ENCODE results near the gene RIMBP2.

RIMBP2 gene

DNA sequence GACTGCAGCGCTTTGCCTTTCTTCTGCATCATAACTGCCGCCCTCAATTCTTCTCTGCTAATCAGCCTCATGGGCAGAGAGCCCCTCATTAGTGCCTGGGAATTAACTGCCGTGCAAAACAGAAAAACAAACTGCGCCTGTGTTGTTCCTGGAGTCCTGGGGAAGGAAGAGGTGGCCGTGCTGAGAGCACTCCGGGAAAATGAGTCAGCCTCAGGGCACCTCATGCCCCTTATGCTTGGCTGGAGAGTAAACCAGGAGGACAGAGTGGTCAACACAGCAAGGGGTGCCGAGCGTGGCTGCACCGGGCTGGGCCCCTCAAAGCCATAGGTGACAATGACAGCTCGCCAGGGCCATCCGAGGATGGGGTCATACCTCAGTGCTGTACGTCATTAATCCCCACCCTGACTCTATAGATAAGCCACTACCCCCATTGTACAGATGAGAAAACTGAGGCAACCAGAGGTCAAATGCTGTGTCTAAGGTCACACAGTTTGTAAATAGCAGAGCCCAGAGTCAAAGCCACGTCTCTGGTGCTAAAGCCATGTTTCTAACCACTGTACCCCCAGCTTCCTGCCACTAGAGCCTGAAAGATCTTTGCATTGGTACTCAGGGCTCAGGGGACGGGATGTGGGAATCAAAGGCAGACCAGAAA is 74.4 kb downstream of the RIMBP2 start:
- Histone ChIP-seq H3K4me3 (ENCODE audit: low read length) (no peak overlapping the region), H3K9me3 (ENCODE audit: control insufficient read depth, low read length) (no peaks in the 10 kb centered on the region), H3K36me3 (ENCODE audit: control insufficient read depth, insufficient read depth, low read length) (no peaks in the 10 kb centered on the region), H3K9ac (ENCODE audit: low read length) (no peak overlapping the region), H3K27me3 (ENCODE audit: control insufficient read depth, insufficient read depth, low read length) (no peaks in the 10 kb centered on the region), H3K4me1 (ENCODE audit: control insufficient read depth, insufficient read depth, low read length) (no peaks in the 10 kb centered on the region)

DNA sequence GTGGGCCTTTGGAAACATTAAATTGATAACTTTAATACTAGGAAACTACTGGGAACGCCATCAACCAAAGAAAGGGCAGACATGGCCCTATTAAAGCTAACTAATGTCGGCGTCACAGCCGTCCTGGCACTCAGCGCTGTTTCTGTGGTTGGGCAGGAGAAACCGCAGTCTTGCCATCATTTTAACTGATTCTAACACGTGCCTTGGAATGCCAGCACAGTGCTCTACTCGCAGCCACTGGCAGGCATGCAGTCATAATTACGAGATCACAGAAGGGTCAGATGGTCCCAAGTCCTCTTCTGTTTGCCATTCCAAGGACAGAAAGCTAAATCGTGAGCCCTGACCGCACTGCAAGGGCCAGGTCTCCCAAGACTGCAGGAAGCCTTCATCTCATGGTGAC is 75.2 kb downstream of the RIMBP2 start:
- H3K36me3 ChIP-seq (ENCODE audit: control insufficient read depth, insufficient read depth, low read length): no peaks in the 10 kb centered on the region
- no peak overlapping the region for H3K9ac ChIP-seq (ENCODE audit: low read length)
- H3K27me3 ChIP-seq (ENCODE audit: control insufficient read depth, insufficient read depth, low read length): no peaks in the 10 kb centered on the region
- H3K4me3 ChIP-seq (ENCODE audit: low read length): no peak overlapping the region
- no peaks in the 10 kb centered on the region for H3K9me3 ChIP-seq (ENCODE audit: control insufficient read depth, low read length)
- no peaks in the 10 kb centered on the region for H3K4me1 ChIP-seq (ENCODE audit: control insufficient read depth, insufficient read depth, low read length)

DNA sequence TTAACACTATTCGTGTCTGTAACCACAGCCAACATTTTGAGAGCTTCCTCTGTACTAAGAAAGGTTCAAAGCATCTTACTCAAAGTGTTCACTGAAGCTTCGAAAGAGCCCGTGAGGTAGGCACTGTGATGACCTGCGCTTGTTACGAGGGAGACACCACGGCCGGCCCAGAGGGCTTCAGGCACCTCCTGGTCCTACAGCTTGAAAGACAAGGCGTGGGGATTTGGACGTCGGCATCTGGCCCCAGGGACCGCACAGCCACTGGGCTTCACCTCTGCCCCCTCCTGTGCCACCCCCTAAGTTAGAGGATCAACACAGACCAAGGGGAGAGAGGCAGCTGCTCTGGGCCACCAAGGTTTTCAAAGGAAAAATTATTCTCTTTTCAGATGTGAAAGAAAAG is 75.6 kb downstream of the RIMBP2 start:
- H3K4me3 ChIP-seq (ENCODE audit: low read length): no peak overlapping the region
- H3K4me1 ChIP-seq (ENCODE audit: control insufficient read depth, insufficient read depth, low read length): no peaks in the 10 kb centered on the region
- no peaks in the 10 kb centered on the region for H3K27me3 ChIP-seq (ENCODE audit: control insufficient read depth, insufficient read depth, low read length)
- no peaks in the 10 kb centered on the region for H3K9me3 ChIP-seq (ENCODE audit: control insufficient read depth, low read length)
- H3K9ac ChIP-seq (ENCODE audit: low read length): no peak overlapping the region
- no peaks in the 10 kb centered on the region for H3K36me3 ChIP-seq (ENCODE audit: control insufficient read depth, insufficient read depth, low read length)

DNA sequence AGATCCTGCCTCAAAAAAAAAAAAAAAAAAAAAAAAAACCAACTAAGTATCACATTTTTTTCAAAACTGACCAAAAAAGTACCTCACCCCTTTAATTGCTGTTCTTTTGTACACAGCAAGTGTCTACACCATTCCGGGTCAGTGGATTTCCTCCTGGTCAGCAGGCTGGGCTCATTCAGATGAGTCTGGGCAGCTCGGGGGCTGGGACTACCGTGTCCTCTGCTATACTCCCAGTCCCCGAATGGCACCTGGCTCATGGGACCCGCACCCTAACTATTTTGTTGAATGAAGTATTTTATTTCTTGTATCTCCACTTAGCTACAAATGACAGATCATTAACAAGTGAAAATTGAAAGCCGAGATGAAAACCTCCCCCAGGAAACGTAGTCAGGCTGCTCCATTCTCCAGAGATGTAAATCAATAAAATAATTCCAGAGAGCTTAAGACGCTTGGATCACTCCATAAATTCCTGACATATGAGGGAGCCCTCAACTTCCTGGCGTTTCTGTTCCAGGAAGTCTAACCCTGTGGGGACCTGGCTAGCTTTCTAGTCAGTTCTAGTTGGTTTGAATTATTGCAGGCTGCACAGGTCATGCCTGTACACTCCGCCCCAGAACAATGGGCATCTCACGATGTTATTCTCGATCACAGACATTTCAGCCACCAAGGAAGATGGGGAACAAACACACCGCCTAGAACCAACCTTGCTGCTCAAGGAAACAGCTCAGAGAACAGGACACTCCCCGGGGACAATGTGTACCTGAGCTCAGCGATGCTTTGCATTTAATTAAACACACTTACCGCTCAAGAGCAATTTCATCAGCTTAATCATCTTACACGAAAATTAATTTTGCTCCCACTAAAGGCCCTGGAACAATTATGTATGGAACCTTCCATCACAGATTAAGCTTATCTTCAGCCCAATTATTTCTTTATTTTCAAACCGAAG is 76.3 kb downstream of the RIMBP2 start:
- no peaks in the 10 kb centered on the region for H3K9me3 ChIP-seq (ENCODE audit: control insufficient read depth, low read length)
- H3K36me3 ChIP-seq (ENCODE audit: control insufficient read depth, insufficient read depth, low read length): no peaks in the 10 kb centered on the region
- H3K4me1 ChIP-seq (ENCODE audit: control insufficient read depth, insufficient read depth, low read length): no peaks in the 10 kb centered on the region
- H3K4me3 ChIP-seq (ENCODE audit: low read length): no peak overlapping the region
- no peaks in the 10 kb centered on the region for H3K27me3 ChIP-seq (ENCODE audit: control insufficient read depth, insufficient read depth, low read length)
- H3K9ac ChIP-seq (ENCODE audit: low read length): no peak overlapping the region

GRCh38 chr12:130636370-130636769 is 79.7 kb downstream of the RIMBP2 start:
- Histone ChIP-seq H3K27me3 (ENCODE audit: control insufficient read depth, insufficient read depth, low read length) (no peaks in the 10 kb centered on the region), H3K9ac (ENCODE audit: low read length) (no peak overlapping the region), H3K36me3 (ENCODE audit: control insufficient read depth, insufficient read depth, low read length) (no peaks in the 10 kb centered on the region), H3K9me3 (ENCODE audit: control insufficient read depth, low read length) (no peaks in the 10 kb centered on the region), H3K4me1 (ENCODE audit: control insufficient read depth, insufficient read depth, low read length) (no peaks in the 10 kb centered on the region), H3K4me3 (ENCODE audit: low read length) (no peak overlapping the region)

- H3K9me3 ChIP-seq (ENCODE audit: control insufficient read depth, low read length): no peaks in the 10 kb centered on the region
- no peaks in the 10 kb centered on the region for H3K36me3 ChIP-seq (ENCODE audit: control insufficient read depth, insufficient read depth, low read length)
- H3K4me3 ChIP-seq (ENCODE audit: low read length): no peak overlapping the region
- H3K4me1 ChIP-seq (ENCODE audit: control insufficient read depth, insufficient read depth, low read length): no peaks in the 10 kb centered on the region
- no peaks in the 10 kb centered on the region for H3K27me3 ChIP-seq (ENCODE audit: control insufficient read depth, insufficient read depth, low read length)
- no peak overlapping the region for H3K9ac ChIP-seq (ENCODE audit: low read length)
These were observed 81.2 kb downstream of the RIMBP2 start for GRCh38 chr12:130634866-130635265.

GRCh38 chr12:130633771-130634170 is 82.3 kb downstream of the RIMBP2 start:
- H3K27me3 ChIP-seq (ENCODE audit: control insufficient read depth, insufficient read depth, low read length): no peaks in the 10 kb centered on the region
- H3K9me3 ChIP-seq (ENCODE audit: control insufficient read depth, low read length): no peaks in the 10 kb centered on the region
- no peak overlapping the region for H3K4me3 ChIP-seq (ENCODE audit: low read length)
- H3K4me1 ChIP-seq (ENCODE audit: control insufficient read depth, insufficient read depth, low read length): no peaks in the 10 kb centered on the region
- no peaks in the 10 kb centered on the region for H3K36me3 ChIP-seq (ENCODE audit: control insufficient read depth, insufficient read depth, low read length)
- H3K9ac ChIP-seq (ENCODE audit: low read length): no peak overlapping the region

GRCh38 chr12:130632642-130633041 is 83.5 kb downstream of the RIMBP2 start:
- H3K9ac ChIP-seq (ENCODE audit: low read length): no peak overlapping the region
- no peaks in the 10 kb centered on the region for H3K36me3 ChIP-seq (ENCODE audit: control insufficient read depth, insufficient read depth, low read length)
- no peak overlapping the region for H3K4me3 ChIP-seq (ENCODE audit: low read length)
- no peaks in the 10 kb centered on the region for H3K4me1 ChIP-seq (ENCODE audit: control insufficient read depth, insufficient read depth, low read length)
- no peaks in the 10 kb centered on the region for H3K27me3 ChIP-seq (ENCODE audit: control insufficient read depth, insufficient read depth, low read length)
- H3K9me3 ChIP-seq (ENCODE audit: control insufficient read depth, low read length): no peaks in the 10 kb centered on the region

- no peak overlapping the region for H3K4me3 ChIP-seq (ENCODE audit: low read length)
- H3K9me3 ChIP-seq (ENCODE audit: control insufficient read depth, low read length): no peaks in the 10 kb centered on the region
- no peaks in the 10 kb centered on the region for H3K36me3 ChIP-seq (ENCODE audit: control insufficient read depth, insufficient read depth, low read length)
- no peak overlapping the region for H3K9ac ChIP-seq (ENCODE audit: low read length)
- H3K4me1 ChIP-seq (ENCODE audit: control insufficient read depth, insufficient read depth, low read length): no peaks in the 10 kb centered on the region
- no peaks in the 10 kb centered on the region for H3K27me3 ChIP-seq (ENCODE audit: control insufficient read depth, insufficient read depth, low read length)
These were observed 87.8 kb downstream of the RIMBP2 start for GRCh38 chr12:130628304-130628703.

GRCh38 chr12:130627175-130627574 is 88.9 kb downstream of the RIMBP2 start:
- no peak overlapping the region for H3K4me3 ChIP-seq (ENCODE audit: low read length)
- H3K4me1 ChIP-seq (ENCODE audit: control insufficient read depth, insufficient read depth, low read length): no peaks in the 10 kb centered on the region
- no peaks in the 10 kb centered on the region for H3K9me3 ChIP-seq (ENCODE audit: control insufficient read depth, low read length)
- no peaks in the 10 kb centered on the region for H3K27me3 ChIP-seq (ENCODE audit: control insufficient read depth, insufficient read depth, low read length)
- H3K9ac ChIP-seq (ENCODE audit: low read length): no peak overlapping the region
- no peaks in the 10 kb centered on the region for H3K36me3 ChIP-seq (ENCODE audit: control insufficient read depth, insufficient read depth, low read length)

GRCh38 chr12:130626601-130627000 is 89.5 kb downstream of the RIMBP2 start:
- Histone ChIP-seq H3K4me1 (ENCODE audit: control insufficient read depth, insufficient read depth, low read length) (no peaks in the 10 kb centered on the region), H3K36me3 (ENCODE audit: control insufficient read depth, insufficient read depth, low read length) (no peaks in the 10 kb centered on the region), H3K4me3 (ENCODE audit: low read length) (no peak overlapping the region), H3K9me3 (ENCODE audit: control insufficient read depth, low read length) (no peaks in the 10 kb centered on the region), H3K27me3 (ENCODE audit: control insufficient read depth, insufficient read depth, low read length) (no peaks in the 10 kb centered on the region), H3K9ac (ENCODE audit: low read length) (no peak overlapping the region)

DNA sequence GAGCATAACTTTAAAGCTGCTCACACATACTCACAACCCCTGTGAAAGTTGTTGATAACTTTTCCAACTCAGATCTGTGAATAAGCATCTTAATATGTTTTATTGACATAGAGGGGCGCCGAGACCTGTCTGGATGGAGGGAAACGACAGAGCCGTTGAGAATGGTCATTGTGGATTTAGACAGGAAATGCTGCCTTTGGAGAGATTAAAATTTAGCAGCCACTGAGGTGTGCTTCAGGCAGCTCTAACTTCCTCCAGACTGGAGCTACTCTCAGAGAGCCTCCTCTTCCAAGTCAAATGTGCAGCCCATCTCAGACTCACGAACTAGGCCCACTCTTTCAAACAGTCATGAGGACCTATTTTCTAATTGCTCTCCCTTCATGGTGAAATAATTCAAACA is 90.9 kb downstream of the RIMBP2 start:
- H3K36me3 ChIP-seq (ENCODE audit: control insufficient read depth, insufficient read depth, low read length): no peaks in the 10 kb centered on the region
- no peaks in the 10 kb centered on the region for H3K27me3 ChIP-seq (ENCODE audit: control insufficient read depth, insufficient read depth, low read length)
- H3K9me3 ChIP-seq (ENCODE audit: control insufficient read depth, low read length): no peaks in the 10 kb centered on the region
- peaks cover 5% of the 10 kb centered on the region for H3K4me1 ChIP-seq (ENCODE audit: control insufficient read depth, insufficient read depth, low read length)
- no peak overlapping the region for H3K4me3 ChIP-seq (ENCODE audit: low read length)
- no peak overlapping the region for H3K9ac ChIP-seq (ENCODE audit: low read length)

Measured in mucosa of stomach (tissue), 1 donor.